Thyroid gland (tissue), 4 donors: ENCODE results near the gene PCDHB12.
A peak's percentile ranks its signal among the peaks of the same experiment; 100 is the strongest.

ENCODE experiments used
- POLR2A ChIP-seq, 2 donors: fragments of 450-650 bp; IDR thresholded peaks; one replicate each; pipeline ENCODE4 v1.6.1; 2017; ENCODE audit warnings: antibody characterized with exemption in 2 of 2, mild to moderate bottlenecking in 2 of 2, moderate library complexity in 1 of 2
- TF ChIP-seq, protein P1 (sequence below), 6 experiments: fragments of 200-600 bp in 3 of 6; fragments of 450-650 bp in 3 of 6; sonication (generic) in 3 of 6; IDR thresholded peaks; one replicate each; pipeline ENCODE4 v1.5.1; 2016 to 2019; ENCODE audit warnings: antibody characterized with exemption in 6 of 6, mild to moderate bottlenecking in 2 of 6, inconsistent platforms in 1 of 6, moderate library complexity in 1 of 6

DNA sequence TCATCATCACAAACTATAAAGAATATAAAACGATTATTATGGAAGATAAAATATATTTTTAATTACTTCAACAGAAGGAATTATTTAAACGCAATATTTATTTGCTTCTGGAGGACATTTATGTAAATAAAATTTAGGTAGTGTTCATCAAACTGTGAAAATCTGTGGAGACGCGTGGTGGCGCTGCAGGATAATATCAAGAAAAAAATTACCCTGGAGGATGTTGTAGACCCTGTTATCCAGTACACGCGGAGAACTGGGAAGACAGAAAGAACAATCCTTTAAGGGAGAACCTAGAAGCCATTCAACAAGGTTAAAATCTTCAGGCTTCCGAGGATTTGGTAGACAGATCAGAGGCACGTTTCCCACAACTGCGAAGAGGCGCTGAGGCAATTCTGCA is at the start of gene PCDHB12:
- TF ChIP-seq, protein P1, sequence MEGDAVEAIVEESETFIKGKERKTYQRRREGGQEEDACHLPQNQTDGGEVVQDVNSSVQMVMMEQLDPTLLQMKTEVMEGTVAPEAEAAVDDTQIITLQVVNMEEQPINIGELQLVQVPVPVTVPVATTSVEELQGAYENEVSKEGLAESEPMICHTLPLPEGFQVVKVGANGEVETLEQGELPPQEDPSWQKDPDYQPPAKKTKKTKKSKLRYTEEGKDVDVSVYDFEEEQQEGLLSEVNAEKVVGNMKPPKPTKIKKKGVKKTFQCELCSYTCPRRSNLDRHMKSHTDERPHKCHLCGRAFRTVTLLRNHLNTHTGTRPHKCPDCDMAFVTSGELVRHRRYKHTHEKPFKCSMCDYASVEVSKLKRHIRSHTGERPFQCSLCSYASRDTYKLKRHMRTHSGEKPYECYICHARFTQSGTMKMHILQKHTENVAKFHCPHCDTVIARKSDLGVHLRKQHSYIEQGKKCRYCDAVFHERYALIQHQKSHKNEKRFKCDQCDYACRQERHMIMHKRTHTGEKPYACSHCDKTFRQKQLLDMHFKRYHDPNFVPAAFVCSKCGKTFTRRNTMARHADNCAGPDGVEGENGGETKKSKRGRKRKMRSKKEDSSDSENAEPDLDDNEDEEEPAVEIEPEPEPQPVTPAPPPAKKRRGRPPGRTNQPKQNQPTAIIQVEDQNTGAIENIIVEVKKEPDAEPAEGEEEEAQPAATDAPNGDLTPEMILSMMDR (IDR thresholded peaks at IDR 0.05): peak in 1 of 6 experiments; percentile 10
- no peak for TF ChIP-seq POLR2A (IDR thresholded peaks at IDR 0.05)
